ENCODE measurements around the gene BBS9.

- no peak for TF ChIP-seq CTCF (IDR thresholded peaks at IDR 0.05)
- no peak for TF ChIP-seq POLR2AphosphoS5 (IDR thresholded peaks at IDR 0.05)
Observed at GRCh38 chr7:33503014-33503413, 373.6 kb downstream of the BBS9 start.
